Colon (tissue), 2 donors: ENCODE measurements around the gene SDHC.

Experiments used
- FAIRE-seq: peaks from 2 replicates; lab custom pipeline; 2012; peaks lifted over from hg19 to GRCh38; lab: Jason Lieb, UNC
- donor health status: control.
- donor health status: control.

Gene SDHC

DNA sequence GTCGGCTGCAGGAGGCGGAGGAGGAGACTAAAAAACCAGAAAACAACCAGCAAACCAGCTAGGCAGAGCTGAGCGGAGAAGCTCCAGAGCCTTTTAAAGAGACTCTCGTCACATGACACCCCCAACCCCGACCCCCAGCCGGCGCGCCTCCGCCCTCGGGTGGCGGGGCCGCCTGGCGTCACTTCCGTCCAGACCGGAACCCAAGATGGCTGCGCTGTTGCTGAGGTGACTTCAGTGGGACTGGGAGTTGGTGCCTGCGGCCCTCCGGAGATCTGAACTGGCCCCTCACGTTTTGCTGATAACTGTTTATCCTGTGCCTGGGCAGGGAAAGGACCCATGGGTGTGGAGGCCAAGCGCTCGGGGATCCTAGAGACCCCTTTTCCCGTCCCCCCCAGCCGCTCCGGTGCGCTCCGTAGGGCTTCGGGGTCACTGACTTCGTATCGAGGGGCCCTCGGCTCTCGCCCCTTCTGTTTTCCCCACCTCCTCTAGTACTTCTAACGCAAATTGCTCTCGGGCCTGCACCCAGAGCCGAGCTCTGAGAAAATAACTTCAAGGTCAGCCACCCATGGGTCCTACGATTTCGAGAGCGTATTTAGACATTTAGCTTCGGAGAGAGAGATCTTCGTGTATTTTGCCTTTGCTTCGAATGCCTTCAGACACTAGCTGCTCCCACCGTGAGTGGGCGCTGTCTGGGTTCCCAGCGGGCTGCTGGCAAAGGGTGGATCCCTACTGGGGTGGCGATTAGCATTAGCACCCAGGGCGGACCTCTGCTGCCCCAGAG, at the start of gene SDHC:
Gene SDHC (plus strand): TSS at position 181 of the 781 bp plus-strand sequence. CDS start 25 bp downstream, at position 206.
- FAIRE-seq = no peak

GRCh38 chr1:161265305-161265704, 48.9 kb upstream of the SDHC start:
- no peak for FAIRE-seq

- no peak for FAIRE-seq
Observed at GRCh38 chr1:161266202-161266601, 48.0 kb upstream of the SDHC start.

GRCh38 chr1:161266836-161267235, 47.3 kb upstream of the SDHC start:
- no peak for FAIRE-seq

- FAIRE-seq = no peak
Observed at GRCh38 chr1:161267321-161267720, 46.9 kb upstream of the SDHC start.

GRCh38 chr1:161273402-161273801, 40.8 kb upstream of the SDHC start:
- FAIRE-seq = no peak

- FAIRE-seq = no peak
Observed at GRCh38 chr1:161274874-161275273, 39.3 kb upstream of the SDHC start.

GRCh38 chr1:161282991-161283390, 31.2 kb upstream of the SDHC start:
- FAIRE-seq = no peak

DNA sequence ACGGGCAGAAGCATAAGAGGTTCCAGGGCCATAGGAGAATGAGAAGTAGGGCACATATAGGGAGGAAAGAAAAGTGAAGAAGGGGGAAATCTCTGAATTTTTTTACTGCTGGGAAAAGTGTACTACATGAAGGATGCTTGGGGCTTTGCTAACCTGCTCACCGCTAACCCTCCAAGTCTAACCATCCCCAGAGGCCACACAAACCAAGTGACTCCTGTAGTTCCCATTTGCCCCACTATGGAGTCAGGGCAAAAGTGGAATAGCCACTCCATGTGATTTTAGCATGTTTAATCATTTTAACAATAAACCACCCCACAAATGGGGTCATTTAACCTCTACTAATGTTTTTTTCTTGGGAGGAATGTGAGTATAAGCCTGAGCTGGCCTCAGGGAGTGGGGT, 29.1 kb upstream of the SDHC start:
- FAIRE-seq = no peak

GRCh38 chr1:161285521-161285920, 28.7 kb upstream of the SDHC start:
- no peak for FAIRE-seq

- FAIRE-seq = no peak
Observed at GRCh38 chr1:161287482-161288054, 26.6 kb upstream of the SDHC start.

DNA sequence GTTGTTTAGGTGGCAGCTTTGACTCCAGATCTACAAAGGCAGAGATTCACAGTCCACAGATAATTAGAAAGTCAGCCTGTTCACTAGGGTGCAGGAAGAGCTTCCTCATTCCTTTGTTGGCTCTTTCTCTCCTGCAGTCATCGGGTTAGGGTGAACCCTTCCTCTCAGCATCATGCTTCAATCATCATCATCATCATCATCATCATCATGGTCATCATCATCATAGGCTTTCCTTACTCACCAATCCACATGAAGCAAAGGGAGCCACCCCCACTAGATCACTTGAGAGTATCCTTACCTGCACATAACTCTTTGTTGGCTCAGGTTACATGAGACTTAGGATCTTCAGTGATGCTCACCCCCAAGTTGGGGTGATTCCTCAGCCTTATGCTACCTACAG, 23.4 kb upstream of the SDHC start:
- FAIRE-seq = no peak

GRCh38 chr1:161297415-161297814, 16.8 kb upstream of the SDHC start:
- no peak for FAIRE-seq

- no peak for FAIRE-seq
Observed at GRCh38 chr1:161298116-161298515, 16.1 kb upstream of the SDHC start.

- FAIRE-seq = no peak
Observed at GRCh38 chr1:161299347-161299746, 14.8 kb upstream of the SDHC start.

DNA sequence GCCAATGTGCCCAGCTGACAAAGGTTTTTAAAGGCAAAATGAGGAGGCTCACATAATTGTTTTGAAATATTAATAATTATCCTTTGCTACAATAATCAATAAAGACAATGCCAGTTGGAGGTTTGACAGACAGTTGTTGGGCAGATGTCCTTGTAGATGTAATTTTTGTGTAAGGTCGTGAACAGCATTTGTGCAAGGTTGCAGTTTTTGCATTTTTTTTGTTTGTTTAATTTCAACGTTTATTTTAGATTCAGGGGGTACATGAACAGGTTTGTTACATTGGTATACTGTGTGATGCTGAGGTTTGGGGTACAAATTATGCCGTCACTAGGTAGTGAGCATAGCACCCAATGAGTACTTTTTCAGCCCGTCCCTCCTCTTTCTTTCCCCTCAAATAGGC, 13.7 kb upstream of the SDHC start:
- no peak for FAIRE-seq

DNA sequence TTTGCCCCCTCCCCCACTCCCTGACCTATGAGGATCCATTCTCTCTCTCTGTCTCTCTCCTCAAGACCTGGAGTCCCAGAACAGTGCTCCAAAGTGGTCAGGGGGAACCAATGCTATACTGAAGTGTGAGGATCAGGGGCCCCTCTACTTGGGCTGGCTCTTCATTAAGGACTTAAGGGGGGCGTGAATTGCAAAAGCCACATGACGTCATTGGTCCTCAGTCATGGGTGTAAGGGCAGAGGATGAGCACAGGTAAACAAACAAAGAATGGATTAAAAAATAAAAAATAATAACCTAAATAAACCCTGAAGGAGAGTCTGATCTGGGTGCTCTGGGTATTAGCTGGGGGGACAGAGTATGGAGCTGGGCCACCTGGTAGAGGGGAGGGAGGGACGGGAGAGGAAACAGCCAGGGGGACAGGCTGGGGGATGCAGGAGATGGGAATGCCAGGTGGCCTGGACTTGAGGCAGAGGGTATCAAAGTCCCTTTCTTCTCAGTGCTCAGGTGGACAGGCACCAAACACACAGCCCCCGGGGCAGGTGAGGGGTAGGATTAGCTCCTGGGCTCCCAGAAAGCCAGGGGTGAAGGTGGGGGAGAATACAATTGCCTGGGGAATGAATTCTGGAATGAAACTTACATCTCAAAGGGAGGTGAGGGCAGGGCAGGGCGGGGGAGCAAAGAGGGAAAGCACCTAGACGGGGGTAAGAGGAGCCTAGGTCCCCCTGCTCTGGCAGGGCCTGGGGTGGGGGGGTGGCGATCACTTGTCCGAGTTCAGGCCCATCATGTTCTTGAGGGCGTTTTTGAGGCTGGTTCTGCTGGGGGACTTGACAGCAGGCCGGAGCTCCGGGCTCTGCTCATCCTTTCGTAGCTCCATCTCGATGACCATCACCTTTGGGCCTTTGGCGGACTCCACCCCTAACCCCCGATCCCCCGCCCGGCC, 9.0 kb upstream of the SDHC start:
- FAIRE-seq = no peak

DNA sequence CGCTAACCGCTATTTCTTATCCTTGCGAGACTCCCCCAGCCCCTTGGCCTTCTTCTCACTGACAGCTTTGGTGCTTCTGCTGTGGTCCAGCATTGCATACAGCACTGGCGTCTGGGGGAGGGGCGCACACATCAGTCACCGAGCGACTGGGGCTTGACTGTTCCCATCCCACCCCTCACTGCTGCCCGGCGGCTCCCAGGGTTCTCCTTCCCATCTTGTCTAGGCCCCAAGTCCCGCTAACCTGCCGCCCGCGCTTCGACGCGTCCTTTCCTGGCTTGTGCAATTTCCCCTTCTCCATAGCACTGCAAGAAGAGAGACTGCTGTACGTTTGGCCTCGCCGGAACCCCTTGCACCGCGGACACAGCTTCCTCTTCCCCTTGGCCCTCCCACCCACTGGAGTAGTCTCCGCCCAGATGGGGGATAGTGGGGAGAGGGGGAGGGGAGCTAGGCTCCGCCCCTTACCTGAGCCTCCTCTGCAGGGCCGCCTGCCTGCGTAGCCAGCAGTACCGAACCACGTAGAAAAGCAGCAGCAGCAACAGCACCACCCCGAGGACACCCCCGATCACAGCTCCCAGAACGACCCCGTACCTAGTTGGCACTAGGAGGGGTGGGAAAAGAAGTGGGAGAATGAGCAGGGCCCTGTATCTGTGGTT, 8.2 kb upstream of the SDHC start:
- FAIRE-seq = no peak

DNA sequence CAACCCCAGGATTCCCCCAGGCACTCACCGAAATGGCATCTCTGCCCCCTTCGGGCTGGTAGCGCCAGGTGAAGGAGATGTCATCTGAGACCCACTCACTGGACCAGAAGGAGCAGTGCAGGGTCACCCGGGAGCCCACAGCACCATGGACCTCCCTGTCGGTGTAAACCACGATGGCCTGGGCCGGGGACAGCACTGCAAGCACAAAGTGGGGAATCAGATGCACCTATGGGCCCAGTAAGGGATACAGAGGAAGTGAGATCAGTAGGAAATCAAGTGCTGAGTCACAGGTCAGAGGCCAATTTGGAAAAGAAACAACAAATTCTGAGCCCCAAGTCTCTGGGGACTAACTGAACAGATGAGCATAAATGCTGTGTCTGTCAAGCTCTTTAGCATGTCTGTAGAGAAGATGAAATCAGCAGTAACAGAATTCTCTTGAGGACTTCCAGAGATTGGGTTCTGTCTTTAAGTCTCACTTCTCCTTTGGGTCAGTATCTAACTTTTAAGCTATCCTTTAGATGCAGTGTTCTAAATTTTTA, 6.9 kb upstream of the SDHC start:
- FAIRE-seq = no peak

- no peak for FAIRE-seq
Observed at GRCh38 chr1:161307892-161308638, 6.1 kb upstream of the SDHC start.

DNA sequence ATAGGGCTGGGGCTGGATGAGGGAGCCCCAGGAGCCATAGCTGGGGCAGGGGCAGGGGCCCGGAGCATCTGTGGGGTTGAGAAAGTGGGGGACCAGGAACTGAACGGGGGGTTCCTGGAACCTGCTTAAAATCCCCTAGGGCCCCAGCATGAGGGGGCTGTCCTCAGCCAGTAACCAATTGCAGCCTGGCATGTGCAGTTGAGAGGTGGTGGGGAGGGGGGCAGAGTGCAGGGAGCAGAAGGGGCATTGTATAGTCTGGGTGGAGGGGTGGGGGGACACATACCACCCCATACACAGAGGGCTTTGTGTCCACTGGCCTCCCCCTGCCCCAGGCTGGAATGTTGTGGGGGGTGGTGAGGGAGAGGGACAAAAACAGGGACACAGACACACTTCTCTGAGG, 4.3 kb upstream of the SDHC start, which contains the start of gene MPZ:
Gene MPZ (minus strand): TSS at position 101 of the 400 bp plus-strand sequence. CDS start 63 bp downstream, at position 38.
- FAIRE-seq = no peak
